Breast epithelium (tissue), 3 donors: ENCODE results near the gene ITPR3.

Experiments used
- POLR2A ChIP-seq: fragments of 450-650 bp; IDR thresholded peaks from one replicate; pipeline ENCODE4 v1.6.1; 2016; ENCODE audit warnings: antibody characterized with exemption, mild to moderate bottlenecking, moderate library complexity
- POLR2AphosphoS5 ChIP-seq, 3 donors: sonication (generic); formaldehyde crosslinking; IDR thresholded peaks; one replicate each; pipeline ENCODE4 v1.6.1; 2017; ENCODE audit warnings: antibody characterized with exemption in 3 of 3
- TF ChIP-seq, protein P1 (sequence below), 3 donors: fragments of 450-650 bp; IDR thresholded peaks; one replicate each; pipeline ENCODE4 v1.5.1; 2016 to 2017; ENCODE audit warnings: antibody characterized with exemption in 3 of 3, mild to moderate bottlenecking in 3 of 3, moderate library complexity in 3 of 3

DNA sequence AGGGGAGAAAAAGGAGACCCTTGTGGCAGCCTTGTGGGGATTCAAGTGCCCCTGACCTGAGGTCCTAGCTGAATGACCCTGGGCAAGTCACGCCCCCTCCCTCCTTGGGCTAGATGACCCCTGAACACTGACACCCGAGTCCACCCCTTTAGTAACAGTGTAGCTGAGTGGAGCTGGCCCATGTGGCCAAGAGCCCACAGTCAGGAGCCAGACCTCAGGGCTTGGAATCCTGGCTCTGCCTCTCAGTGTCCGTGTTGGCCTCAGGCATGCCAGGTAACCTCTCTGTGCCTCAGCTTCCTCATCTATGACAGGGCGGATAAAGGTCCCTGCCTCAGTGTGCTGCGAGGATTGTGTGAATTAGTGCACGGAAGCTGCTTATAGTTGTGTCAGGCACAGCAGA lies 111.3 kb downstream of the ITPR3 start:
- TF ChIP-seq, protein P1, sequence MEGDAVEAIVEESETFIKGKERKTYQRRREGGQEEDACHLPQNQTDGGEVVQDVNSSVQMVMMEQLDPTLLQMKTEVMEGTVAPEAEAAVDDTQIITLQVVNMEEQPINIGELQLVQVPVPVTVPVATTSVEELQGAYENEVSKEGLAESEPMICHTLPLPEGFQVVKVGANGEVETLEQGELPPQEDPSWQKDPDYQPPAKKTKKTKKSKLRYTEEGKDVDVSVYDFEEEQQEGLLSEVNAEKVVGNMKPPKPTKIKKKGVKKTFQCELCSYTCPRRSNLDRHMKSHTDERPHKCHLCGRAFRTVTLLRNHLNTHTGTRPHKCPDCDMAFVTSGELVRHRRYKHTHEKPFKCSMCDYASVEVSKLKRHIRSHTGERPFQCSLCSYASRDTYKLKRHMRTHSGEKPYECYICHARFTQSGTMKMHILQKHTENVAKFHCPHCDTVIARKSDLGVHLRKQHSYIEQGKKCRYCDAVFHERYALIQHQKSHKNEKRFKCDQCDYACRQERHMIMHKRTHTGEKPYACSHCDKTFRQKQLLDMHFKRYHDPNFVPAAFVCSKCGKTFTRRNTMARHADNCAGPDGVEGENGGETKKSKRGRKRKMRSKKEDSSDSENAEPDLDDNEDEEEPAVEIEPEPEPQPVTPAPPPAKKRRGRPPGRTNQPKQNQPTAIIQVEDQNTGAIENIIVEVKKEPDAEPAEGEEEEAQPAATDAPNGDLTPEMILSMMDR (IDR thresholded peaks at IDR 0.05): no peak
- no peak for TF ChIP-seq POLR2A
- TF ChIP-seq POLR2AphosphoS5 (IDR thresholded peaks at IDR 0.05): no peak
